HG03280 (cell line): ENCODE data around the gene FYCO1.

Source experiments
- ATAC-seq: cut with Tn5 transposase; IDR thresholded peaks from one replicate; pipeline ENCODE4 v1.9.1; 2021; ENCODE audit warnings: mild to moderate bottlenecking, moderate library complexity; ENCODE audit not compliant: unreplicated experiment

The FYCO1 gene

DNA sequence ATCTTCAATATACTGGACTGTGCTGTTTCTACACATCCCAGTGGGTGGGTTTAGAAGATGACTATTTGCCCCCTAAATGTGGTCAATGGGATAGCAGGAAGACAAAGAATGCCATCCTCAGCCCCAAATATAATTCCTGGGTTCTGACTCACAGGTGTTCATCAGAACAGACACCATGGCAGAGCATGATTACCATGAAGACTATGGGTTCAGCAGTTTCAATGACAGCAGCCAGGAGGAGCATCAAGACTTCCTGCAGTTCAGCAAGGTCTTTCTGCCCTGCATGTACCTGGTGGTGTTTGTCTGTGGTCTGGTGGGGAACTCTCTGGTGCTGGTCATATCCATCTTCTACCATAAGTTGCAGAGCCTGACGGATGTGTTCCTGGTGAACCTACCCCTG, 49.3 kb downstream of the FYCO1 start:
- no peak for ATAC-seq

DNA sequence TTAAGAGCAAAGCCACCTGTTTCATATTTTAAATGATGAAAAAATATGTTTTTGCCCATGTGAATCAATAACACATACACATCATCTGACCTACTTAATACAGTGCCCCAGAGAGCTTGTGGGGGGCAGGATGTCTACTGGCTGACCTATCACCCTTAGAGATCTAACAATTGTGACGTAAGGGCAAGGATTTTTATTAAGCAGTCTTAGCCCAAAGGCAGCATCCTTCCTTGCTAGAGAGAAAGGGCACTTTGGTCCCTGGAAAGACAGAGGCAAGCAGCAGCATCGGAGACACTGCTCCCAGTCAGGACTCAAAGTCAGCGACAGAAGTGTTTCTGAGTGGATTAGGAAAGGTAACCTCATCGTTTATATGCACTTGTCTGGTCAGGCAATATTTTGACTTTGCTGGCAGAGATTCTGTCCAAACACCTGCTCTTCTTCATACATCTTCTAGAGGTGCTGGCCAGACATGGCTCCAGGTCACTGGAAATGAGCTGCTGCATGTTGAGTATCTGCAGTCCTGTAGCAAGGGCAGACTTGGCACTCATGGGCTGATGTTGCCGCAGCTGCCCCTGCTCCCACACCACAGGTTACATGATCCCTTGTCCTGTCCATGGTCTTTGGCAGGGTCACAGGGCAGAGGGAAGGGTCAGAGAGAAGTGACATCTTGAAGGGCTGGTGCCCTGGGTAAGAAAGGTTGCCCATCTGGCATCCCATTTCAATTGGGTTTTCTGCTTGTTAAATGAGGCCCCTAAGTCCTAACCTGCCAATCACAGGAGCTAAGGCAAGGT, 50.6 kb downstream of the FYCO1 start:
- no peak for ATAC-seq

DNA sequence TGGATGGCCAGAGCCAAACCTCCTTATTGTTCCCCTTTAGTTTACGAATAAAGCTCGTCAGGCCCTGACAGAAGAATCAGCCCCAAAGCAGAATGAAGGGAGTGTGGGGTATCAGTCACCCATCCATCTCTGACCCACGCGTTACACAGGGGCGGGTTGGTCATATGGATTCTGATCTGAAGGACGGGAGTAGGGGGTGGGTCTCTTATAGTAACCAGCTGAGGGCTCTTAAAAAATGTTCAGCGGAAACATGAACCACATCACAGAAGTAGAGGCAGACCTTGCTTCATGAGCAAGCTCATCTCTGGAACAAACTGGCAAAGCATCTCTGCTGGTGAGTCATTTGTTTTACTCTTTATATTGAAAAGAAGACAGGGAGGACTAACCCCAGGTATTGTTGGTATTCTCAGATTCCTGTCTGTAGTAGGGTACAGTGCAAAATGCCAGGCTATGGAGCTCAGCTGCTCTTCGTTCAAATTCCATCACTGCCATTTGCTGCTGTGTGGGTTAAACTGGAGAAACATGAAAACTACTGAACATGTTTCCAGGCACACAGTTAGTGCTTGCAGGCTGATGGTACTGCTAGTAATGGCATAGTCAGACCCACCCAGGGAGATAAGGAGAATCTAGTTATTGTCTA, 52.3 kb downstream of the FYCO1 start, which contains the start of gene CXCR6:
TSS of gene CXCR6 (plus strand) at position 258 of the 640 bp plus-strand sequence. CDS start 3,018 bp downstream, outside the sequence.
- ATAC-seq = no peak

DNA sequence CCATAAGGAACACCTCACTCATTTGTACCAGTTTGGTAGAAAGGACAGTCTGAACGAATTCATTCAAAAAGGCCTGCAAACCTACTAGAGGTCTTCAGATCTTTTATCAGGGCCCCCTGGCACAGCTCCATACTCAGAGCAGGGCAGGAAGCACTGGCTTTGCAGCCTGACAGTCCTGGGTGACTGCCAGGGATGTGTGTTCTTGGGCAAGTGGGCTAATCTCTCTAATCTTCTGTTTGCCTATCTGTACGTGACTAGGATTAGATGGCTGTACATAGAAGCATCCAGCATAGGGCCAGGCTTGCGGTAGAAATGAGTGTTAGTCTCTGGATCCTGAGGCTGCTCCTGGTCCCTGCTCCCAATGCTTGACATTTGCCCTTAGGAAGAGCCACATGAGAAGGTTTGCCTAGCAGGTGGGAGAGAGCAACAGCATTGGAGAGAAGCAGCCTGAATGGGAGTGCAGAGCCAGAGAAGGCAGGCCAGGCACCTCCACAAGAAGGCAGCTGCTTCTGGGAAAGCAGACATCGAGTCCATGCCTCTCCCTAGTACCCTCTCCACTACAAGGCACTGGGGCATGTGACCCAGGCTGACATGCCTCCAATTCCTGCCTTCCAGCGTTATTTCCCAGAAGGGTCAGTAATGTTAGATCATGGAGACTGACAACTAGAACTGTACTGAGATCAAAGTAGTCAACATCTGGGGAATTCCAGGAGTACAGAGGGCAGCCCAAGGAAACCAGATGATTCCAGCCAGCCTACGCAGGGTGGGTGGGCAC, 53.4 kb downstream of the FYCO1 start:
- no peak for ATAC-seq

DNA sequence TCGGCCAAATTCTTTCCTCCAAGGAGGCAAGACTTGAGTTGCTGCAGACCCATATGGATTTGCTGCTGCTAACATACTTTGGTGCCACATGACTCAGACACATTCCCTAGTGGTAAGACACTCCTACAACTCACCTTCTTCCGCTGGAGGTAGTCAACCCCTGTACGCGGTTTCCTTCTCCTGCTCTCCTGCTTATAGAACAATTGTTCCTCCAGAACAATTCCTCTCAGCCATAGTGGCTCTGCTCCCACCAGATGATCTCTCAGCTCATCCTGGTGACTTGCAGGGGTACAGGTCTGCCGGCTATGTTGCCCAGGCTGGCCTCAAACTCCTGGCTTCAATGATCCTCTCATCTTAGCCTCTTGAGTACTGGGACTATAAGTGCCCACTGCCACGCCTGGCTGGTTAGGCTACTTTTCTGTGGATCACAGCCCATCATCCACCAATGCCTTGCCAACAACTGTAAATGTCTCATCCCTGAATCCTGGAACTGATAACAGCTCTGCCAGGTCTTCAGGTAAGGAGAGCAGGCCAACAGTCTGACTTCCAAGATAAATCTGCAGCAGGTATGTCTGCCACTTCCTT, 54.8 kb downstream of the FYCO1 start:
- ATAC-seq = no peak

DNA sequence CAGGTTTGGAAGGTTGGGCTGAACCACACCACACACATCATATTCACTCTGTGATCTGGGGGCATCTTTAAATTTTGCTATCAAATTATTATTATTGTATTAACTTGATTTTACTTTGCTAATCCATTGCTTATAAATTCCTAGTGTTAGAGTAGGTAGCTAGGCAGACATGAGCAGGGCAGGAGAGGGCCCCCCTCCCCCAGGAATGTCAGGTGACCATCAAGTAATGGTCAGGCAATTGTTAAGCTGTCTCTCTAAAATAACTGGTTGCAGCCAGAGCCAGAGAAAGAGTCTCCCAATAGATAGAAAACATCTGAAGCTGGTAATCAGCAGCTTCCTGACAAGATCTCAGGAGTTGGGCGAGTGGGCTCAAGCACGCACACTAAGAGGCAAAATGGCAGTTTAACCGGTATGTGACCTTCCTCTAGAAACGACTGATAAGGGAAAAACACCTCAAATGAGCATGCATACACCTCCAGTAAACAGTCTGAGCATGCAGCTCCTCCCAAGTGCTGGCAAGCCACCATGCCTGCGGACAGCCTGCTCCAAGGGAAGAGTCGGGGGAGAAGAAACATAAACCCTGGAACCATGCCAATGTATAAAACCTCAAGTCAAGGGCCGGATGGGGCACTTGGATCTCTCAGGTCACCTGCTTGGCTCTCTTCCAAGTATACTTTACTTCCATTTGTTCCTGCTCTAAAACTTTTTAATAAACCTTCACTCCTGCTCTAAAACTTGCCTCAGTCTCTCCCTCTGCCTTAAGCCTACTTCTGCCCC, 55.4 kb downstream of the FYCO1 start:
- ATAC-seq = no peak

DNA sequence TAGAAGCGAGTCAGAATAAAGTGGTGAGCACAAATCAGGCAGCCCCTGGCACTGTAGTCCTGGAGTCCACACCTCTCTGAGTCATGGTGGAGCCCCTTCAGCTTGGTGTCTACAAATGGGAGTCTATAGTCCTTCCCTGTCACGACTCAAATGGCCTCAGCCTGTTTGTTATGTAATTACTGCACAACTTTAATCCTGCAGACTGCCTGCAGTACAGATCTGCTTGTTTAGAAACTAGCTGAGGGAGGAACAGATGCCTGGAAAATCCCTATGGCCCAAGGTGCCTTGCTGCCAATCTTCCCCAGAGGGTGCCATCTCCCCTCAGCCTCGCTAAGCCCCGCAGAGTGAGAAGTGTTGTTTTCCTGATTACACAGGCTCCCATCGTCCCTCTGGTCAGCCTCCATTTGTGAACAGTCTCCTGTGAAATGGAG, 56.3 kb downstream of the FYCO1 start:
- no peak for ATAC-seq

DNA sequence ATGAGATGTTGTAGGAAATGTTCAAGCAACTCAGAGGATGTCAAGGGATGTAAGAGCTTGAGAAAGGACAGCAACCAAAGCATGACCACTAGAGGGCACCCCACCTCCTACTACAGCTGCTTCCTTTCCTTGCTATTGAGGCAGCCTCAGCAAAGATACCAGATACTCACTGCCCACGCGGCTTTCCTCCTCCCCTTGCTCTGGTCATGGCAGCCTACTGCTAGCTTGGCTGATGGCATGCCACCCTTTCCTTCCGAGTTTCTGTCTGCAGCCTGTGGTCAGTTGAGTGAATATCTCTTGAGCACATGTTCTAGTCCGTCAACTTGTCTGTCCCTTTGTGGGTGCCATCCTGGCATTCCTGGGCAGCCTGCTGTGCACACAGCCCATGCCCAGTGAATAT, 56.8 kb downstream of the FYCO1 start:
- no peak for ATAC-seq

DNA sequence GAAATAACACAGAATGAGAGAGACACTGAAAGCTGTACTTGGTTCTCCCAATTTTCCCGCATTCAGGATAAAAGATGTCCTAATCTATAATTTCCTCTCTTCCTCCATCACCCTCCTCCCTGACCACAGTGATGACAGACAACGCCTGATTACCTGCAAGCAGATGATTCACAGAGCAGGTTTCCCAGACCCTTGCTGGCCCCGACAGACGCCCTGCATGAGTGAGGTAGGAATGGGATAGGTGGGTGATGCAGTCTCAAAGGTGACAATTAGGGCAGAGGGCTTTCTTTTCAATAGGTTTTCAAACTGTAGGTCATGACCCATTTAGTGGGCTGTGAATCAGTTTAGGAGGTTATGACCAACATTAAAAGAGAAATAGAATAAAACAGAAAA, 57.6 kb downstream of the FYCO1 start:
- no peak for ATAC-seq

DNA sequence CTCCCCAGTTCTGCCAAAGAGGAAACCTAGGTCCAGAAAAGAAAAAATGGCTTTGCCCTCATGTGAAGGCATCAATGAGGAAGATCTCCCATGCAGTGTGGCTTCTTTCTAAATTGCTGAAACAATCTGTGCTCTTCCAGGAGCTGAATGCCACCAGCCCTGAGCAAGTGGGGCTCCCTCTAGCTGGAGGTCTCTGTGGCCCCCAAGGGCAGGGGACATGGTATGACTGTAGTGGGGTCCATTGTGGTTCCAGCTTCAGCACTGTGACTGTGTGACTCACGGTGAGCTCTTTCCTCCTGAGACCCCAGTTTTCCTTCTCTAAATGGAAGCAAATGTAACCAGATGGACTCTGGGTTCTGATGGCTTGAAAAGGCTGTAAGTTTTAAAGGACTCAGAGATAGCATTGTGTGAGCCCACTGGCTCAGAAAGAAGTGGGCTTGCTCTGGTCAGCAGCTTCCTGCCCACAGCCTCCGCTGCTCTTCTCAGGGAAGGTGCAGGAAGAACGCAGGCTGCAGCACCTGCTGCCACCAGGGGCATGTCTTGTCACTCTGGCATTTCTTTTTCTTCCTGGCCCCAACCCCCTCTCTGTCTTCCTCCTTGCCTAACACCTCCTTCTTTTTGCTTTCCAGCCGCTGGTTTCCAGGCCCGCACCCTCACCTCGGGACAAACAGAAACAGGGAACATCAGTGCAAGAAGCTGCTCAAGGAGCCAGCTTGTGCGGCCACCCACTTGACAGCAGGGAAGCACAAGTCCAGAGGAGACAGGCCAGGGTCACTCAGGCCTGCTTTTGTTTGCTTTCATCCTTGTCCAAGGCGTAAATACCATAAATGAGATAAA, 58.2 kb downstream of the FYCO1 start:
- no peak for ATAC-seq

DNA sequence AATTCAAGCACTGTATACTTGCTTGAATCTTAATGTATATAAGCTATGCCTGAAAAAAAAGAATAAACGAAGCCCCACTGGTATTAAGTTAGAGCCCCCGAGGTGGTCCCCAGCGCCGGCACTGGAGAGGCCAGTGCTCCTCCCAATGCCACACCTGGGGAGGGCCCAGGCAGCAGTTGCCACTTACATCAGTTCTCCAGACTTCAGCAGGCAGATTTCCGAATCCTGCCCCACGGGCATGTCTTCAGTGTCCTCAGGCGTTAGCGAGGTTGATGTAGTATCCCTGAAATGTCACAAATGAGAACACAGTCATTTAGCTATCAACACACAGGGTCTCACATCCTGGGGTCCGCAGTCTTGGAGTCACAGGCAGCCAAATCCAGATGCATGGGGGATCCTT, 59.4 kb downstream of the FYCO1 start:
- no peak for ATAC-seq

DNA sequence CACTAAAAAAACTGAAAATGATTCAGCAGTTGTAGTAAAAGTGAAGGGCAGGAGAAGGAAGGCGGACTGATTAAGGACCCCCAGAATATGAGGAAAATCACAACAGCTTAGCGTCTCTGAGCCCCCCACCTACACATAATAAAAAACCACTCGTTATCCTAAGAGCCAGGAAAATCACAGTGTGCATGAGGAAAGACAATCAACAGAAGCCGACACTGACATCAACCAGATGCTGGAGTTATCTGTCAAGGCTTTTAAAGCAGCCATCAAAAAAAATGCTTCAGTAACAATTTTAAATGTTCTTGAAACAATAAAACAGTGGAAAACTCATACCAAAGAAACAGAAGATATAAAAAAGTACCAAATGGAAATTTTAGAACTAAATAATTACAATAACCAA, 62.0 kb downstream of the FYCO1 start:
- no peak for ATAC-seq

DNA sequence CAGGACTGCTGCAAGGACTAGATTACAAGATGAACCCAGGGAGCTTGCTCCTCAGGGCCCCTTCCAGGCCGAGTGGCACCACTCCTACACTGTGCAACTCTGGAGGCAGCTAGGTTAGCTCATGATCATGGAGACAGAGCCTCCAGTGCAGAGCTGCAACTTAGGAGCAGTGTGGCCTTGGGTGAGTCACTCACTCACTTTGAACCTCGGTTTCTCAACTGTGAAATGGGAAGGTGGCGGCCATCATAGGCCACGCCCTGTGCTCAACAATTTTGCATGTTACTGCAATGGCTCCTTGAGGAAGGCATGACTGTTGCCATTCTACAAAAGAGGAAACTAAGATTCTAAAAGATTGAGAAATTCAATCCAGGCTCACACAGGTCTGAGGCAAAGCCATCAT, 63.5 kb downstream of the FYCO1 start:
- ATAC-seq = no peak

DNA sequence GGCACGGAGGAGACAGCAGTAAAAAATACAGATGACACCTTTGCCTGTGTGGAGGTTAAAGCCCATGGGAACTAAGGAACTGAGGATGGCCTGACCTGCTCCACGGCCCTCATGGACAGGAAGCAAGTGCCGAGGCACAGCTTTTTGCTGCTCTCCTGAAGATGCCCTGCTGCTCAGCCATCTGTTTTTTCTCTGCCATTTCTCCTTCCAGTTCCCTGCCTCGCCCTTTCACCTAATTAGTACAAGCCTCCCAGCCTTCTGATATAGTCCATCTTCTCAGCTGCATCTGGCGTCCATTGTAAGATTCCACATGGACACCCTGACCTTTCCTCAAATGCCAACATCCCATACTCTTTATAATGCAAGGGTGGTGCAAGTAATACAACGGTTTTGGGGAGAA, 64.1 kb downstream of the FYCO1 start:
- no peak for ATAC-seq

DNA sequence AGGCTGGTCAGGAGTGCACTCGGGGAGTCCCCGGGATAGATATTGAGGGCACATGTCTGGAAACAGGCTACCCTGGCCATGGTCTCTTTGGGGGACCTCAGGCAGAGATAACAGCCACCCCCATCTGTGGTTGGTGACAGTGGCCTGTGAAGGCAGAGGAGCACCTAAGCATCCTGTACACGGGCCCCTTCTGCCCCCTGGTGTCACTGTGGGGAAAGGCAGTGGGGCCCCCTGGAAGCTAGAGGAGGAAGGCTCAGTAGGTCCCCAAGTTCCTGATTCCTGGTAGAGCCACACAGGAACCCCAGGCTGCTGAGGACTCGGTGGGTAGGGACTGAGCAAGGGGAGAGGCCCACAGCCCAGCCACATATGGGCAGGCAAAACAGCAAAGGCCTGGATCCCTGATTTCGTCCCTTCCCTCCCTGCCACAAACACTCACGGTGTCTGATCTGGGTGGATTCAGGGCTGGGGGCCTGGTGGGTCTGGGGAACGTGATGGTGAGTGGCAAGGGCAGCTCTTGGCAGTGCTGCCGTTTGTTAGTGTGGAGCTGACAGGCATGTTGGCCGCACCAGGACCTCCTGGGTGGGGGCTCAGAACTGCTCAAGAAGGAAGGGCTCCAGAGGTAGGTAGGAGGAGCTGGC, 66.5 kb downstream of the FYCO1 start:
- no peak for ATAC-seq

DNA sequence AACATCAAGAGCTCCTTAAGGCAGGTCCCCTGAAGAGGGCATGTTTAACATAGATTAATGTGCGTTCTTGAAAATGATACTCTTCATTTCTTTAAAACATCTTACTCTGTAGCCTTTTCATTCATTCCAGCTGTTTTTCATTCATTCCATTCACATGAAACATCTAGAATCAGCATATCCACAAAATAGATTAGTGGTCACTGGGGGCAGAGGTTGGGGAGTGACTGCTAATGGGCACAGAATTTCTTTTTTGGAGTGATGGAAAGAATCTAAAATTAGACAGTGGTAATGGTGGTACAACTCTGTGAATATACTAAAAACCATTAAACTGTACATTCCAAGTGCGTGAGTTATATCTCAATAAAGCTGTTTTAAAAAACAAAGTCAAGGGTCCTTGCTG, 67.7 kb downstream of the FYCO1 start:
- ATAC-seq = no peak

DNA sequence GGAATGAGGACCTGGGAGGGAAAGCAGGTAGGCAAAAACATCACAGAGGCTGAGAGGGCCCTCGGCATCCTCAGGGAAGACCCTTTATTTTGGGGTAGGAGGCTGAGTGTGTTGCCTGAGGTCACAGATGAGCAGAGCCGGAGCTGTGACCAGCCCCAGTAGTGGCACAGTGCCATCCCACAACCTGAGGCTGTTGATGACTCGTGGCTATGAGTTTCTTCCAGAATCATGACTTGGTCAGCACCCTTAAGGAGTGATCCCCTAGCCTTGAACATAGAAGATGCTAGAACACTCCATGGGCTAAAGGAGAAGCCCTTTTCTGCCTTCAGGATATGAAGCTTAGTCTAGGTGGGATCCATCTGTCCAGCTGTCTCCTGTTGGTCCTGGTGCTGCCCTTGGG, 71.9 kb downstream of the FYCO1 start:
- no peak for ATAC-seq

DNA sequence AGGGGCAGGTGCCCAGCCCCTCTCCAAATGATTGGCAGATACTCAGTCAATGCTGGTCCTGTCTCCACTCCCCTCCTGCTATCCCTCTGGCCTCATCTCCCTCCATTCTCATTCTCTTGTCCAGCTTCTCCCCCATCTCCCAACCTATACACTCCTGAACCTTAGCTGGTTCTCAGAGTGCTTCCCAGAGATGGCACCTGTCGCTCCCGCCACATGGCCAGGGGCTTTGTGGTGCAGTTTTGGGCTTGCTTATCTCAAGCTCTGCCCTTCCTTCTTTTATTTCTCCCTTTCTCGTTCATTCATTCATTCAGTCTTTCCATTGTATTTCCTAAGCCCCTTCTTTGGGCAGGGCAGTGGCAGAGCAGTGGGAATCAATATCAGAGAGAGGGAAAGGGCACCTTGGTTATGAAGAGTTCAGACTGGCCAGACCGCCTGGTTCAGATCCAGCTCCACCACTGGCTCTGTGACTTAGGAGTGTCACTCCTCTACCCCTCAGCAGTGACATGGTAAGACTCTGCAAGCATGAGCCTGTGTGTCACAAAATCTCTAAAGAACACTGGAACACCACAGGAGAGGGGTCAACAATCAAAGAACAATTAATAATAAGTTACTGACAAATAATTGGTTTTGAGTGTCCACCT, 72.6 kb downstream of the FYCO1 start:
- ATAC-seq = no peak

DNA sequence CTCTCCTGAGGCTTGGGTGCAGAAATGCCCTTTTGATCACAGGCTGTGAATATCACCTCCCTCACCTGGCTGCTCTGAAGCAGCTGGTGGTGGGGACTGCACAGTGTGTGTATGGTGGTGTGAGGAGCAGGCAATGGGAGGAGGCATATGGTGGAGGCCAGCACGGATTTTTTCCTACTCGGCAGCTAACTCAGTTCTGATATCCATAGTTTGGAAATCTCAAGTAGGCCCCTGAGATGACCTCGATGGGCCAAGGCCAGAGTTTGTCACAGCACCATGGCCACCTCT, 73.6 kb downstream of the FYCO1 start:
- no peak for ATAC-seq
